ENCODE results near the gene MAPK9.
"Not testable (repeated sequence)": the region's sequence is repeated elsewhere in the genome, so short reads cannot be mapped to it uniquely, and the experiment has no call there.

Gene MAPK9

GRCh38 chr5:180299526-180299925, 7.6 kb upstream of the MAPK9 start:
- DNase-seq (ENCODE audit: insufficient read length, low spot score) (no peak), FAIRE-seq (no peak)
- TF ChIP-seq POLR2AphosphoS5 (IDR thresholded peaks at IDR 0.05; ENCODE audit: low read depth, low read length) (no peak), POLR2A (IDR thresholded peaks at IDR 0.05; ENCODE audit: low read depth, low read length) (no peak)

DNA sequence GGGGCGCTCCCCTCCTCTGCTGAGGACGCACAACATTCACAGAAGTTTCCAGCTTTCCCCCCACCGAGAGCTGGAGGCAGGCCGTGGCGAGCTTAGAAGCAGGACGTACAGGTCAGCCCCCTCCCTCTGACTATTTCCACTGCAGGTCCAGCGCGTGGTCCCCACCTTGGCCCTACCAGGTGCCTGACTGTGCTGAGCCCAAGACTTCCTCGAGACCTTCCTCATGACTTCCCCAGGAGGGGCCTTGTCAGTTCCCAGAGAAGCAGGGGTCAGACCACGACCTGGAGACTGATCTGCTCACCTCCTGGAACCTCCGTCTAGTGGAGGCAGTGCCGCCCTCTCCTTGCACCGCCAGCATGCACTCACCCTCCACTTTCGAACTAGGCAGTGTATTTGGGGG, 7.1 kb upstream of the MAPK9 start:
- not testable (repeated sequence) for DNase-seq (ENCODE audit: insufficient read length, low spot score); FAIRE-seq

DNA sequence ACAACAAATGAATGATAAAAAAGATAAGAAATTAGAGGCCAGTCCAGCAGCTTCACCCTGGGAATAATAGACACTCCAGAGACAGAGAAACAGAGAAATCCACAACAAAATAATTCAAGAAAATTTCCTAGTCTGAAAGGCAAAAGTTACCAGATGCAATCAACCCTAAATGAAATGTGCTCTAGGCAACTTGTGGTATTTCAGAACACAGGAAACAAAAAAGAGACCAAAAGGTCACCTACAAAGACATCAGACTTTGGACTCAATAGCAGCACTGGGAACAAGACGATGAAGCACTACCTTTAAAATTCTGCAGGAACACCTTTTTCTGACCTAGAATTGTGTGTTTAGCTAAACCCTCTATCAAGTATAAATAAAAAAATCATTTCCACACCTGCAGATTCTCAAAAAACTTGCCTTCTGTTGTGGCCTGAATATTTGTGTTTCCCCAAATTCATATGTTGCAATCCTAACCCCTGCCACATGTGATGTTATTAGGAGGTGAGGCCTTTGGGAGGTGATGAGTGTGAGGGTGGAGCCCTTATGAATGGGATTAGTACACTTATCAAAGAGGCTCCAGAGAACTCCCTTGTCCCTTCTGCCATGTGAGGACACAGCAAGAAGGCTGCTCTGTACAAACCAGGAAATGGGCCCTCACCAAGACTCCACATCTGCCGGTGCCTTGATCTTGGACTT, 5.9 kb upstream of the MAPK9 start:
- no peak for TF ChIP-seq PAX5 (IDR thresholded peaks at IDR 0.05; ENCODE audit: insufficient read depth, low read length, severe bottlenecking)
- TF ChIP-seq POLR2AphosphoS5 (IDR thresholded peaks at IDR 0.05; ENCODE audit: low read depth, low read length) = no peak
- TF ChIP-seq POU2F2 (IDR thresholded peaks at IDR 0.05; ENCODE audit: low read depth, low read length) = no peak
- no peak for TF ChIP-seq TAF1 (IDR thresholded peaks at IDR 0.05; ENCODE audit: low read depth, low read length)
- no peak for TF ChIP-seq POLR2A (IDR thresholded peaks at IDR 0.05; ENCODE audit: low read depth, low read length)
- TF ChIP-seq SPI1 (IDR thresholded peaks at IDR 0.05; ENCODE audit: low read depth, low read length) = no peak
- no peak for FAIRE-seq
- DNase-seq (ENCODE audit: insufficient read length, low spot score) = no peak

DNA sequence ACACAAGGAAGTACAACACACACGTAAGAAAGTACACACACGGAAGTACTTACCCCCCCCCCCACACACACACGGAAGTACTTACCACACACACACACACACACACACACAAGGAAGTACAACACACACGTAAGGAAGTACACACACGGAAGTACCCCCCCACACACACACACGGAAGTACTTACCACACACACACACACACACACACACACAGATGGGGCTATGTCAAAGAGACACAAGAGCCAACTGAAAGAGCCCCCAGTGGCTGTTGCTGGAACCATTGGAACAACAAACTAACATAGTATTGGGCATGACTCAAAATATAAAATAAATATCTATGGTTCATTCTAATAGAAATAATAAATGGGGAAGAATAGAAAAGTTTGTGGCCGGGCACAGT, 4.9 kb upstream of the MAPK9 start:
- TF ChIP-seq POU2F2 (IDR thresholded peaks at IDR 0.05; ENCODE audit: low read depth, low read length) (no peak), PAX5 (IDR thresholded peaks at IDR 0.05; ENCODE audit: insufficient read depth, low read length, severe bottlenecking) (no peak), SPI1 (IDR thresholded peaks at IDR 0.05; ENCODE audit: low read depth, low read length) (no peak), POLR2A (IDR thresholded peaks at IDR 0.05; ENCODE audit: low read depth, low read length) (no peak), POLR2AphosphoS5 (IDR thresholded peaks at IDR 0.05; ENCODE audit: low read depth, low read length) (no peak), TAF1 (IDR thresholded peaks at IDR 0.05; ENCODE audit: low read depth, low read length) (no peak)
- no peak for FAIRE-seq

GRCh38 chr5:180294913-180295555, 3.2 kb upstream of the MAPK9 start:
- FAIRE-seq (no peak), DNase-seq (ENCODE audit: insufficient read length, low spot score) (no peak)
- TF ChIP-seq POLR2A (IDR thresholded peaks at IDR 0.05; ENCODE audit: low read depth, low read length) (no peak), POLR2AphosphoS5 (IDR thresholded peaks at IDR 0.05; ENCODE audit: low read depth, low read length) (no peak), TAF1 (IDR thresholded peaks at IDR 0.05; ENCODE audit: low read depth, low read length) (no peak), POU2F2 (IDR thresholded peaks at IDR 0.05; ENCODE audit: low read depth, low read length) (no peak), SPI1 (IDR thresholded peaks at IDR 0.05; ENCODE audit: low read depth, low read length) (no peak), PAX5 (IDR thresholded peaks at IDR 0.05; ENCODE audit: insufficient read depth, low read length, severe bottlenecking) (no peak)

More for the DNA sequence above, 4.9 kb upstream of the MAPK9 start:
- no peak for DNase-seq (ENCODE audit: insufficient read length, low spot score)

GRCh38 chr5:180294411-180294810, 2.5 kb upstream of the MAPK9 start:
- DNase-seq (ENCODE audit: insufficient read length, low spot score) = no peak
- TF ChIP-seq POLR2AphosphoS5 (IDR thresholded peaks at IDR 0.05; ENCODE audit: low read depth, low read length) = no peak
- TF ChIP-seq SPI1 (IDR thresholded peaks at IDR 0.05; ENCODE audit: low read depth, low read length) = no peak
- TF ChIP-seq TAF1 (IDR thresholded peaks at IDR 0.05; ENCODE audit: low read depth, low read length) = no peak
- TF ChIP-seq POLR2A (IDR thresholded peaks at IDR 0.05; ENCODE audit: low read depth, low read length) = no peak
- no peak for TF ChIP-seq POU2F2 (IDR thresholded peaks at IDR 0.05; ENCODE audit: low read depth, low read length)
- no peak for FAIRE-seq

DNA sequence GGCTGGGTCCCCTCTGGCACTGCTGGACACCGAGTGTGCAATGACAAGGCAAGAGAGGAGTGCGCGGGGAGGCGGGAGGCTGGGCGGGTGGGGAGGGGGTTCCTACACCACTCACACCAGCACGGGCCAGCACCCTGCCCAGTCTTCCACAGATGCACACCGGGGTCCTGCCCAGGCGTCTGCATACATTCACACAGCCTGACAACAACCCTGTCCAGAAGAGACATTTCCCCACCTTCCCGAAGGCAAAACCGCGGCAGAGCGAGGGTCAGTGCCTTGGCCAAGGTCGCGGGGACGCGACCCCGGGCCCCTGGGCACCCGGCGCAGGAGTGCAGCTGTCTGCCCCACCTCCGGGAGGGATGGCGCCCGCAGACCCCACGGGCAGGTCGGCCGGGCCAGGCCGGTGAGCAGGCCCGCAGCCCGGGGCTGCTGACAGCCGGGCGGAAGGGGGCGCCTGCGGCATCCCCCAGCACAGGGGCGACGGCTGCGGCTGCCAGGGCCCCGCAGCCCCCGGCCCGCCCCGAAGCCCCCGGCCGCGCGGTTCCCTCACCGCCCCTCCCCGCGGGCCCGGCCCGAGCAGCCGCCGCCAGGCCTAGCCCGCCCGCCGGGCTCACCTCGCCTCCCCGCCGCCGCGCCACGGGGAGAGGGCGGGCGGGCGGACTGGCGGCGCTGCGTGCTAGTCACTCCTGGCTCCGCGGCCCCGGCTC, 496 bp downstream of the MAPK9 start:
- FAIRE-seq (no peak), DNase-seq (ENCODE audit: insufficient read length, low spot score) (peak; percentile 45)
- TF ChIP-seq SPI1 (IDR thresholded peaks at IDR 0.05; ENCODE audit: low read depth, low read length) (no peak), POLR2A (IDR thresholded peaks at IDR 0.05; ENCODE audit: low read depth, low read length) (no peak), POLR2AphosphoS5 (IDR thresholded peaks at IDR 0.05; ENCODE audit: low read depth, low read length) (no peak), TAF1 (IDR thresholded peaks at IDR 0.05; ENCODE audit: low read depth, low read length) (no peak), PAX5 (IDR thresholded peaks at IDR 0.05; ENCODE audit: insufficient read depth, low read length, severe bottlenecking) (no peak), POU2F2 (IDR thresholded peaks at IDR 0.05; ENCODE audit: low read depth, low read length) (no peak)

DNA sequence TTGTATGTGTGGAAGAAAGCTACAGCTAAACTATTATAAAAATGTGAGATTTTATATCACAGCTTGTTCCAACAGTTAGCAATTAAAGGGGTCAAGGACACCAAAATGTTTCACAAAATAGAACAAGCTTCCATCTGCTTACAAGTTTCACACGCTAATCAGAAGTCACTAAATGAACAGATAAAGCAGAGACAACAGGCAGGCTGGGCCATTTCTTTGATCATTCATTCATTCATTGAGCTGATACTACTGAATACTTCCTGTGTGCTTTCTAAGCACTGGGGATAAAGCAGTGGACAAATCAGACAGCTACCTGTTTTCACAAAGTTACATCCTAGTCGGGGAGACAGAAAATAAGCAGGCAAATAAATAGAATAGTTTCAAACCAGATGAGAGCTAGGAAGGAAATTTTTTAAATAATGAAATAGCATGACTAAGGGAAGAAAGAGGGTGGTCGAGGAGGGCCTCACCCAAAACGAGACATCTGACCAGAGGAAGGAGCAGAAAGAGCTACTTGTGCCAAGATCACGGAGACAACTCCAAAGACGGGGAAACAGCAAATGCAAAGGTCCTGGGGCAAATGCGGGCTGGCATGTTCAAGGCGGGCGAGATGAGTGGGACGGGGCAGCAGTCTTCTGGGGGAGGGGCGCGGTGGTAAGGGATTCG, 1.2 kb downstream of the MAPK9 start:
- FAIRE-seq (no peak), DNase-seq (ENCODE audit: insufficient read length, low spot score) (no peak)
- TF ChIP-seq POLR2A (IDR thresholded peaks at IDR 0.05; ENCODE audit: low read depth, low read length) (no peak), SPI1 (IDR thresholded peaks at IDR 0.05; ENCODE audit: low read depth, low read length) (no peak), POU2F2 (IDR thresholded peaks at IDR 0.05; ENCODE audit: low read depth, low read length) (no peak), TAF1 (IDR thresholded peaks at IDR 0.05; ENCODE audit: low read depth, low read length) (no peak), POLR2AphosphoS5 (IDR thresholded peaks at IDR 0.05; ENCODE audit: low read depth, low read length) (no peak), PAX5 (IDR thresholded peaks at IDR 0.05; ENCODE audit: insufficient read depth, low read length, severe bottlenecking) (no peak)

DNA sequence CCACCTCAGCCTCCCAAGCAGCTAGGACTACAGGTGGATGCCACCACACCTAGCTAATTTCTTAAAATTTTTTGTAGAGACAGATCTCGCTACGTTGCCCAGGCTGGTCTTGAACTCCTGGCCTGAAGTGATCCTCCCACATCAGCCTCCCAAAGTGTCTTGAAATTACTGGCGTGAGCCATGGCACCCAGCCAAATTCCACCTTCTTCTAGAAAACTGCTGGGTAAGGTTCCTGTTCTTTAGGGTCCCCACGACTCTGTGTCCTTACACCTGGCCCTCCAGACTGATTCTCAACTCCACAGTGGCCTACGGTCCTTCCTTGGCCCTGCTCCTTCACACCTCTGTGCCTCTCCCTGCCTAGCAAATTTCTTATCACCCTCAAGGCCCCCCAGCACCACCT, 1.9 kb downstream of the MAPK9 start:
- no peak for FAIRE-seq

More for the DNA sequence above, 1.9 kb downstream of the MAPK9 start:
- TF ChIP-seq TAF1 (IDR thresholded peaks at IDR 0.05; ENCODE audit: low read depth, low read length) = no peak
- no peak for TF ChIP-seq POLR2A (IDR thresholded peaks at IDR 0.05; ENCODE audit: low read depth, low read length)
- TF ChIP-seq POU2F2 (IDR thresholded peaks at IDR 0.05; ENCODE audit: low read depth, low read length) = no peak
- TF ChIP-seq SPI1 (IDR thresholded peaks at IDR 0.05; ENCODE audit: low read depth, low read length) = no peak
- no peak for TF ChIP-seq PAX5 (IDR thresholded peaks at IDR 0.05; ENCODE audit: insufficient read depth, low read length, severe bottlenecking)
- no peak for TF ChIP-seq POLR2AphosphoS5 (IDR thresholded peaks at IDR 0.05; ENCODE audit: low read depth, low read length)
- DNase-seq (ENCODE audit: insufficient read length, low spot score) = no peak

All from GM12891 (cell line).